Neural progenitor cell (in vitro differentiated cells): ENCODE measurements around the gene SLC29A1. TPM values are rescaled to one million over a fixed set of nuclear protein-coding genes. Genes with fewer than 3 reads are reported as not detected.

Experiments used
- DNase-seq: peaks from one replicate; pipeline ENCODE4 v3.0.0-alpha.2; 2016; ENCODE audit warnings: low spot score
- H2AFZ ChIP-seq: fragments of 200-600 bp; sonication (generic); replicated peaks from 2 replicates; pipeline ENCODE4 v1.6.1; 2016; ENCODE audit warnings: antibody characterized with exemption
- H3F3A ChIP-seq: fragments of 200-600 bp; sonication (generic); 2 replicates; pipeline ENCODE4 v1.6.1; 2016; ENCODE audit warnings: antibody characterized with exemption, low read depth
- H3K27ac ChIP-seq: fragments of 200-600 bp; sonication (generic); 2 replicates; pipeline ENCODE4 v1.5.1; 2016; ENCODE audit warnings: mild to moderate bottlenecking
- H3K27me3 ChIP-seq: fragments of 200-600 bp; sonication (generic); 2 replicates; pipeline ENCODE4 v1.6.1; 2016; ENCODE audit warnings: mild to moderate bottlenecking, moderate library complexity
- H3K36me3 ChIP-seq: fragments of 200-600 bp; sonication (generic); 2 replicates; pipeline ENCODE4 v1.5.1; 2016
- H3K4me1 ChIP-seq: fragments of 200-600 bp; sonication (generic); 2 replicates; pipeline ENCODE4 v1.6.1; 2016; ENCODE audit warnings: mixed run types
- H3K4me2 ChIP-seq: fragments of 200-600 bp; sonication (generic); 2 replicates; pipeline ENCODE4 v1.6.1; 2016
- H3K4me3 ChIP-seq: fragments of 200-600 bp; sonication (generic); 2 replicates; pipeline ENCODE4 v1.5.1; 2016
- H3K79me2 ChIP-seq: fragments of 200-600 bp; sonication (generic); 2 replicates; pipeline ENCODE4 v1.6.1; 2016; ENCODE audit warnings: low read depth
- H3K9ac ChIP-seq: fragments of 200-600 bp; sonication (generic); 2 replicates; pipeline ENCODE4 v1.6.1; 2016
- H3K9me3 ChIP-seq: fragments of 200-600 bp; sonication (generic); 2 replicates; pipeline ENCODE4 v1.5.1; 2016; ENCODE audit warnings: low read depth
- H4K20me1 ChIP-seq: fragments of 200-600 bp; sonication (generic); 2 replicates; pipeline ENCODE4 v1.6.1; 2016; ENCODE audit warnings: low read depth
- H3K27ac Mint-ChIP-seq: 3 replicates; pipeline ENCODE4 v1.8.0; 2021; ENCODE audit warnings: mixed read lengths
- H3K27me3 Mint-ChIP-seq: 2 replicates; pipeline ENCODE4 v1.8.0; 2022; ENCODE audit warnings: low read depth, mild to moderate bottlenecking, inconsistent platforms, moderate library complexity, mixed read lengths; ENCODE audit not compliant: insufficient read depth
- H3K36me3 Mint-ChIP-seq: 3 replicates; pipeline ENCODE4 v1.8.0; 2021; ENCODE audit warnings: mixed read lengths
- H3K4me1 Mint-ChIP-seq: 3 replicates; pipeline ENCODE4 v1.8.0; 2021; ENCODE audit warnings: mixed read lengths
- H3K4me3 Mint-ChIP-seq: 3 replicates; pipeline ENCODE4 v1.8.0; 2021; ENCODE audit warnings: mild to moderate bottlenecking, moderate library complexity, mixed read lengths
- H3K9me3 Mint-ChIP-seq: 3 replicates; pipeline ENCODE4 v1.8.0; 2020; ENCODE audit warnings: mixed read lengths
- EZH2 ChIP-seq: fragments of 200-600 bp; sonication (generic); IDR thresholded peaks from 2 replicates; pipeline ENCODE4 v1.6.1; 2017; ENCODE audit warnings: antibody characterized with exemption, mild to moderate bottlenecking, moderate library complexity
- EZH2phosphoT487 ChIP-seq: fragments of 200-600 bp; sonication (generic); IDR thresholded peaks from 2 replicates; pipeline ENCODE4 v1.6.1; 2017; ENCODE audit warnings: antibody characterized with exemption
- total RNA-seq: library from RNA; depleted of rRNA; stranded (reverse); fragments of >200 nt; gene quantifications from 2 replicates; pipeline ENCODE4 v1.2.3, GENCODE V29; 2015; ENCODE audit warnings: low replicate concordance
- TF ChIP-seq, protein P1 (sequence below): fragments of 200-600 bp; sonication (generic); IDR thresholded peaks from 2 replicates; pipeline ENCODE4 v1.5.1; 2017; ENCODE audit warnings: antibody characterized with exemption, mild to moderate bottlenecking

The SLC29A1 gene
- total RNA-seq, 1 donor from 2014 or later: 34.8 TPM

DNA sequence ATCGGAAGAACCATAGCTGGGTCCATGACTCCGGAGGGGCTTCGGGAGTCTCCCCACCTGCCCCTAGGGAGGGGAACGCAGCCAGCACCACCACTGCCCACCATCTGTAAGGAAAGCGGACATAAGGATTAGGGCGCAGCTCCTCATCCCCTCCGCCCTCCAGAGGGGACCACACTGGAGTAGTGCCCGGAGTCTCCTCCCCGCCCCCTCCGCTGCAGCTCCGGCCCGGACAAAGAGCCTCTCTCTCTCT is 33.3 kb downstream of the SLC29A1 start:
- no peaks in the 10 kb centered on the region for H3K9me3 Mint-ChIP-seq
- Histone ChIP-seq H3K9ac (peak overlapping the region; percentile 82), H3K36me3 (peaks cover 11% of the 10 kb centered on the region), H3K4me2 (peak overlapping the region; percentile 99), H2AFZ (peak overlapping the region; percentile 96), H3K79me2 (peaks cover 48% of the 10 kb centered on the region), H3K27ac (peak overlapping the region; percentile 93), H3K9me3 (no peaks in the 10 kb centered on the region), H3K27me3 (no peaks in the 10 kb centered on the region), H4K20me1 (peaks cover 50% of the 10 kb centered on the region), H3K4me1 (peaks cover 10% of the 10 kb centered on the region), H3K4me3 (peak overlapping the region; percentile 96), H3F3A (peaks cover 62% of the 10 kb centered on the region)
- peak overlapping the region; percentile 91 for H3K4me3 Mint-ChIP-seq
- TF ChIP-seq, protein P1, sequence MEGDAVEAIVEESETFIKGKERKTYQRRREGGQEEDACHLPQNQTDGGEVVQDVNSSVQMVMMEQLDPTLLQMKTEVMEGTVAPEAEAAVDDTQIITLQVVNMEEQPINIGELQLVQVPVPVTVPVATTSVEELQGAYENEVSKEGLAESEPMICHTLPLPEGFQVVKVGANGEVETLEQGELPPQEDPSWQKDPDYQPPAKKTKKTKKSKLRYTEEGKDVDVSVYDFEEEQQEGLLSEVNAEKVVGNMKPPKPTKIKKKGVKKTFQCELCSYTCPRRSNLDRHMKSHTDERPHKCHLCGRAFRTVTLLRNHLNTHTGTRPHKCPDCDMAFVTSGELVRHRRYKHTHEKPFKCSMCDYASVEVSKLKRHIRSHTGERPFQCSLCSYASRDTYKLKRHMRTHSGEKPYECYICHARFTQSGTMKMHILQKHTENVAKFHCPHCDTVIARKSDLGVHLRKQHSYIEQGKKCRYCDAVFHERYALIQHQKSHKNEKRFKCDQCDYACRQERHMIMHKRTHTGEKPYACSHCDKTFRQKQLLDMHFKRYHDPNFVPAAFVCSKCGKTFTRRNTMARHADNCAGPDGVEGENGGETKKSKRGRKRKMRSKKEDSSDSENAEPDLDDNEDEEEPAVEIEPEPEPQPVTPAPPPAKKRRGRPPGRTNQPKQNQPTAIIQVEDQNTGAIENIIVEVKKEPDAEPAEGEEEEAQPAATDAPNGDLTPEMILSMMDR: no peak
- no peak for TF ChIP-seq EZH2phosphoT487
- no peak for TF ChIP-seq EZH2
- peaks cover 23% of the 10 kb centered on the region for H3K36me3 Mint-ChIP-seq
- H3K27ac Mint-ChIP-seq: peak overlapping the region; percentile 24
- H3K4me1 Mint-ChIP-seq: peaks cover 36% of the 10 kb centered on the region
- peaks cover 13% of the 10 kb centered on the region for H3K27me3 Mint-ChIP-seq
- no peak for DNase-seq

DNA sequence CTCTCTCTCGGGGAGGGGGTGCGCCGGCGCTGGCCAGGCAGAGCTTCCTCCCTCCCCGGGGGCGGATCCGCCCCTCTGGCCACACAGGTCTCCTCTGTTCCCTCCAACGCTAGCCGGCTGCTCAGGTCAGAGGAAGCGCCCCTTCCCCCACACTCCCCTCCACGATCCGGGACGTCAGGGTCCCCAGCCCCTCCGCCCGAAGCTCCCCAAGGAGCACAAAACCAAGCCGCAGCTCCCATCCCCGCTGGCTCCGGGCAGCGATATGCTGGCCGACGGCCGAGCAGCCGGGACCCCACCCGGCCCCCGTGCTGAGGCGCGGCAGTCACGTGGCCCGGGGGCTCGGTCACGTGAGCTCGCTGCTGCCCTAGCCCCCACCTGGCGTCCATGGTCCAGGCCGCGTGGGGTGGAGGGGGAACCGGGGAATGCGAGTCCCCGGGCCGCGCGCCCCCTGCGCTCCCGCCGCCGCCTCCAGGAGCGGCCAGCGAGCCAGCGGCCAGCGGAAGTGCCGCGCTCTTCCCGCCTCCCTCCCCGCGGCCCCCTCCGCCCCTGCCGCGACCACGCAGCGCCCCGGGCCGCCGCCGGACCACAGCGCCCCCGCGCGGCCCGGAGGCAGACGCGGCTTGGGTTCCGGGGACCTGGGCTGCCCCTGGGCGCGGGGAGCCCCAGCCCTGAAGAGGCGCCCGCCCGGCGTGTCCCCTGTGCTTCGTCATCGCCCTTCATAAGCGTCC is 33.8 kb downstream of the SLC29A1 start, which contains the start of gene SLC35B2:
TSS of gene SLC35B2 (minus strand) at position 504 of the 728 bp plus-strand sequence. CDS start at position 386, 118 bp downstream.
- Histone ChIP-seq H3K79me2 (peaks cover 43% of the 10 kb centered on the region), H3K27ac (peak within 1 kb of the TSS; percentile 93), H3F3A (peaks cover 57% of the 10 kb centered on the region), H3K4me3 (peak within 1 kb of the TSS; percentile 96), H2AFZ (peak within 1 kb of the TSS; percentile 96), H3K9ac (peak within 1 kb of the TSS; percentile 82), H3K4me1 (peaks cover 10% of the 10 kb centered on the region), H3K9me3 (no peaks in the 10 kb centered on the region), H3K36me3 (peaks cover 6% of the 10 kb centered on the region), H3K27me3 (no peaks in the 10 kb centered on the region), H3K4me2 (peak within 1 kb of the TSS; percentile 99), H4K20me1 (peaks cover 45% of the 10 kb centered on the region)
- H3K4me1 Mint-ChIP-seq: peaks cover 35% of the 10 kb centered on the region
- no peaks in the 10 kb centered on the region for H3K9me3 Mint-ChIP-seq
- DNase-seq: peak; percentile 93
- peaks cover 18% of the 10 kb centered on the region for H3K36me3 Mint-ChIP-seq
- no peak for TF ChIP-seq EZH2
- no peak for TF ChIP-seq EZH2phosphoT487
- TF ChIP-seq, protein P1: peak; percentile 70
- H3K27ac Mint-ChIP-seq: peak within 1 kb of the TSS; percentile 96
- peaks cover 10% of the 10 kb centered on the region for H3K27me3 Mint-ChIP-seq
- peak within 1 kb of the TSS; percentile 91 for H3K4me3 Mint-ChIP-seq

DNA sequence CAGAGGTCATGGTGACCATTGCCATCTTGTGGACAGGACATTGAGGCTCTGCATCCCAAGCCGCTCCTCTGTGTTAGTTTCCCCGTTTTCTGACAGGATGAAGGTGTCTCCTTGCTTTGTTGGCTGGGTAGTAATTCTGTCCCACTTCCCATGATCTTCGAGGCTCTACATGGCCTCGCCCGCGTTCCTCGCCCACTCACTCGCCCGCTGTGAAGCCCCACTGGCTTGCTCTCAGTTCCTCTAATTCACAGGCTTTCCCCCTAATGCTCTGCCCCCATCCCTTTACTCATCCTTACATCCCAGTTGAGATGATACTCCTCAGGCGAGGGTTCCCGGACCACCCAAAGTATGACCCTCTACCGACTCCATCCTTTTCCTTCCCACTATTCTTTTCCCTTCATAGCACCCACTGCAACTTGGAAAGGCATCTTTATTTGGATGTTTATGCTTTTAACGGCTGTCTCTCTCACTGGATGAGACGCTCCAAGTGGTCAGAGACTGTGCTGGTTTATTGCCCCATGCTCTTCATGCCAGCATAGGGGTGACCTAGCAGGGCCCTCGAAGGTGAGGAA is 34.4 kb downstream of the SLC29A1 start:
- peak overlapping the region; percentile 68 for H2AFZ ChIP-seq
- H3K27ac ChIP-seq: no peak overlapping the region

More for the DNA sequence above, 34.4 kb downstream of the SLC29A1 start:
- Mint-ChIP-seq H3K4me3 (peak overlapping the region; percentile 87), H3K27ac (peak overlapping the region; percentile 96), H3K9me3 (no peaks in the 10 kb centered on the region), H3K4me1 (peaks cover 40% of the 10 kb centered on the region), H3K36me3 (peaks cover 15% of the 10 kb centered on the region), H3K27me3 (peaks cover 10% of the 10 kb centered on the region)
- Histone ChIP-seq H3K4me1 (peaks cover 10% of the 10 kb centered on the region), H3K79me2 (peaks cover 37% of the 10 kb centered on the region), H3K4me2 (peak overlapping the region; percentile 99), H3K9ac (no peak overlapping the region), H3F3A (peaks cover 50% of the 10 kb centered on the region), H3K36me3 (peaks cover 5% of the 10 kb centered on the region), H3K9me3 (no peaks in the 10 kb centered on the region), H4K20me1 (peaks cover 38% of the 10 kb centered on the region), H3K4me3 (peak overlapping the region; percentile 96), H3K27me3 (no peaks in the 10 kb centered on the region)
- no peak for DNase-seq
- TF ChIP-seq, protein P1: no peak
- TF ChIP-seq EZH2: no peak
- TF ChIP-seq EZH2phosphoT487: no peak
